Fibroblast of lung (primary cell): ENCODE results near the gene ARVCF.

Experiments
- CTCF ChIP-seq, 2 donors: IDR thresholded peaks in 1 of 2; conservative IDR thresholded peaks in 1 of 2; 1 replicate in 1 of 2; 2 replicates in 1 of 2; pipeline ENCODE4 v1.5.1; 2011 to 2012; ENCODE audit warnings: low read length in 2 of 2, control low read depth in 1 of 2, inconsistent platforms in 1 of 2, low read depth in 1 of 2, mild to moderate bottlenecking in 1 of 2
- EZH2 ChIP-seq: IDR thresholded peaks from 2 replicates; pipeline ENCODE4 v1.5.1; 2012; ENCODE audit warnings: low read length, control low read depth, mild to moderate bottlenecking; ENCODE audit errors: missing control alignments

- TF ChIP-seq CTCF (conservative IDR thresholded peaks at IDR 0.05 in 1 of 2, IDR thresholded peaks at IDR 0.05 in 1 of 2; ENCODE audit: low read depth in 1 of 2, low read length in 2 of 2) (no peak), EZH2 (no peak)
These were observed 33.5 kb downstream of the ARVCF start for GRCh38 chr22:19982991-19983578.
